Measurements from ENCODE around the gene QARS1. TPM values are rescaled to one million over a fixed set of nuclear protein-coding genes. Genes with fewer than 3 reads are reported as not detected.

The QARS1 gene
- total and polyA plus RNA-seq, 2 of the 13 experiments (the other 11 are each of a cell fraction or from before 2014, with no cell fraction given) = 307 to 327 TPM

- no peak for TF ChIP-seq AFF4 (CRISPR knock-in tag; IDR thresholded peaks at IDR 0.05)
- peak; percentile 74 for TF ChIP-seq UBTF (CRISPR knock-in tag; IDR thresholded peaks at IDR 0.05)
- TF ChIP-seq ZNF24 (IDR thresholded peaks at IDR 0.05) = no peak
- peak; percentile 93 for TF ChIP-seq FOXM1 (CRISPR knock-in tag; IDR thresholded peaks at IDR 0.05)
- no peak for TF ChIP-seq ZNF18 (CRISPR knock-in tag; IDR thresholded peaks at IDR 0.05; ENCODE audit: insufficient replicate concordance)
- no peak for TF ChIP-seq ZNF260 (CRISPR knock-in tag; IDR thresholded peaks at IDR 0.05; ENCODE audit: borderline replicate concordance, low read depth)
- TF ChIP-seq ASH2L (IDR thresholded peaks at IDR 0.05; ENCODE audit: insufficient read length, low read depth, low read length) = peak; percentile 69
- no peak for TF ChIP-seq ISX (CRISPR knock-in tag; conservative IDR thresholded peaks at IDR 0.05)
- no peak for TF ChIP-seq ZBTB3 (CRISPR knock-in tag; IDR thresholded peaks at IDR 0.05; ENCODE audit: borderline replicate concordance, low read depth)
- peak; percentile 82 for TF ChIP-seq KDM5A (IDR thresholded peaks at IDR 0.05; ENCODE audit: borderline replicate concordance, low read length)
- TF ChIP-seq RFX5 (IDR thresholded peaks at IDR 0.05; ENCODE audit: low read depth, low read length) = peak; percentile 54; the same call in 1 of the 2 replicates
- TF ChIP-seq ZNF75D (CRISPR knock-in tag; IDR thresholded peaks at IDR 0.05; ENCODE audit: borderline replicate concordance) = no peak
- TF ChIP-seq ZNF256 (CRISPR knock-in tag; conservative IDR thresholded peaks at IDR 0.05) = no peak
- TF ChIP-seq ZNF564 (CRISPR knock-in tag; IDR thresholded peaks at IDR 0.05) = 0 out of 2 replicates have a peak, but pooled peaks have one; percentile 54
- peak; percentile 95 for TF ChIP-seq YEATS2 (CRISPR knock-in tag; IDR thresholded peaks at IDR 0.05; ENCODE audit: borderline replicate concordance)
- TF ChIP-seq MAFG (CRISPR knock-in tag; IDR thresholded peaks at IDR 0.05) = no peak
- TF ChIP-seq MIXL1 (CRISPR knock-in tag; IDR thresholded peaks at IDR 0.05) = peak; percentile 42; the same call in 1 of the 2 replicates
- TF ChIP-seq ZNF296 (CRISPR knock-in tag; conservative IDR thresholded peaks at IDR 0.05) = no peak
- peak; percentile 62; the same call in 1 of the 2 replicates for TF ChIP-seq ZIK1 (CRISPR knock-in tag; IDR thresholded peaks at IDR 0.05; ENCODE audit: borderline replicate concordance, low read depth)
- peak; percentile 59 for TF ChIP-seq TAF15 (IDR thresholded peaks at IDR 0.05; ENCODE audit: low read depth, low read length, poor library complexity, severe bottlenecking)
- TF ChIP-seq JUN (CRISPR knock-in tag; IDR thresholded peaks at IDR 0.05) = no peak
- no peak for TF ChIP-seq ZNF329 (CRISPR knock-in tag; IDR thresholded peaks at IDR 0.05; ENCODE audit: low read depth)
- peak; percentile 36; the same call in 1 of the 2 replicates for TF ChIP-seq REL (CRISPR knock-in tag; conservative IDR thresholded peaks at IDR 0.05)
These were observed 16.0 kb upstream of the QARS1 start, which contains the start of gene USP19 (continued) for GRCh38 chr3:49120438-49121131.
